Measurements from ENCODE around the gene DSCAM.

Gene DSCAM

GRCh38 chr21:40602080-40602479, 244.9 kb downstream of the DSCAM start:
- no peak for DNase-seq

DNA sequence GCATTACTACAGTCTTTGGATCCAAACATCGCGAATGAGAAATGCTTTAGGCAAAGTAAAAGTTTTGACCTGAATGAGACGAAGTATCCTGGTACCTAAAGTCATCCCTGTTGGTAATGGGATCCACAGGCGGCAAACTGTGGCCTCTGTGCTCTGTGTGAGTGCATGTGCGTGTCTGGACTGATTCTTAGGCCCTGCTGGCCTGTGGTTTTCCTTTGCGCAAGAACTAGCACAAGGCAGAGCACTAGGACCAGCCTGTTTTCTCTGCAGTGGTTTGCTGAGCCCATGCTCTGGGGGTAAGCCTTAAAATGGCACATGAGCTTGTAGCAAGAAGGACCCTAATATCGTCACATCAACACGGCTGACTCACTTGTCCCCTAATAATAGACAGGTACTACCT, 251.2 kb downstream of the DSCAM start:
- no peak for DNase-seq

- DNase-seq, result no peak
Observed at GRCh38 chr21:40587736-40588346, 259.1 kb downstream of the DSCAM start.

GRCh38 chr21:40586575-40586974, 260.4 kb downstream of the DSCAM start:
- no peak for DNase-seq

DNA sequence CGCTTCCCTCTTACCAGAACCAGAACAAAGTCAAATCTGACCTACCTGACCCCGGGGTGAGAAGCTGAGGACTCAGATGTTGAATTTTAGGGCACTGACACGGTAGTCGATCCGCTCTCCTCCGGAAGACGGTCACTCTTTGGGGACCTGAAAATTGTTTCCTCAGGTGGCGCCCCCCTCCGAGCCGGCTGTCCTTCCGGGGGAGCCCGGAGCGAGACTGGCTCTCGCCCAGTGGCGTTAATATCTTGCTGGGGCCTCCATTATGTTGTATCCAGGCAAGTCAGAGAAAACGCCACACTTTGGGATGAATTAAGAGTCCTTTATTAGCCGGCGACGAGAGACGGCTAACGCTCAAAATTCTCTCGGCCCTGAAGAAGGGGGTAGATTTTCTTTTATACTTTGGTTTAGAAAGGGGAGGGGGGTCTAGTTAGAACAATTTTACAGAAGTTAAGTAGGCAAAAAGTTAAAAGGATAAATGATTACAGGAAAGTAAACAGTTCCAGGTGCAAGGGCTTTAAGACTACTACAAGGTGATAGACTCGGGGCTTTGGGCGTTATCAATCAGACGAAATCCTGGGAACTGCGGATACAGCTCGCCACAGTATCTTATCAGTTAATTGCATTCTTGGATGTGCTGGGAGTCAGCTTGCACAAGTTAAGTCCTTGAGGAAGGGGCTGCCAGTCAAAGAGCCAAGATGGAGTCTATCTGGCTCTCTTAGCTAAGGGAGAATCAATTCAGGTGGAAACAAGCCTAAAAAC, 269.5 kb downstream of the DSCAM start:
- DNase-seq, result no peak

GRCh38 chr21:40575976-40576375, 271.0 kb downstream of the DSCAM start:
- no peak for DNase-seq

DNA sequence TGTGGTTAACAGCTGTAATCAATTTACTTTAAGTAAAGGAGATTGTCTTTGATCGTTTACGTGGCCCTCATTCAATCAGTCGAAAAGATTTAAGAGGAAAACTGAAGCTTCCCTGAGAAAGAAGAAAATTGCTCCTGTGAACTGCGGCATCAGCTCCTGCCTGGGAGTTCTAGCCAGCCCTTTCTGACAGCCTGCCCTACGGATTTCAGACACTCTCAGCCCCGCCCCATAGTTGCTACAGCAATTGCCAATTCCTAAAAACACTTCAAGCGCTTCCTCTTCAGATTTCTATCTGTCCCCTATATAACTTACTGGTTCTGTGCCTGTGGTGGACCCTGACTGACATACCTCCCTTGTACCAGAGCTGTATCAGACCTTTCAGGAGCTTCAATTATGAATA, 277.6 kb downstream of the DSCAM start:
- DNase-seq, result no peak

DNA sequence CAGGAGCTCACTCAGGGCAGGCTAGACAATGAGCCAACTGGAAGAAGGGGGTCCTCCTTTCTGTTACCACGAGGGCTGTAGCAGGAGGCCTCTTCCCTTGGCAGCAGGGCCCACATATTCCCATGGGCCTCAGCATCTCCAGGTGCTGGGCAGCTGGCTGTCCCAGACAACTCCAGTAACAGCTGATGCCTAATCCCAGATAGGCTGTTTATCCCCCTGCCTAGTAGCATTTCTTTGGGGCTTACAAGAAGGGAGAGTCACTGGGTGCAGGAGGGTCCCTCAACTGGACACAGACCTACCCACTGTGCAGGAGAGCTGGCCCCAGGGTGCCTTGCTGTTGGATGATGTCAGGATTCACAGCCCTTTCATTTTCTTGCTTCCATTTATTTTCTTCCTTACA, 278.2 kb downstream of the DSCAM start:
- DNase-seq, result no peak

GRCh38 chr21:40567501-40567900, 279.5 kb downstream of the DSCAM start:
- no peak for DNase-seq

GRCh38 chr21:40566486-40566885, 280.5 kb downstream of the DSCAM start:
- no peak for DNase-seq

DNA sequence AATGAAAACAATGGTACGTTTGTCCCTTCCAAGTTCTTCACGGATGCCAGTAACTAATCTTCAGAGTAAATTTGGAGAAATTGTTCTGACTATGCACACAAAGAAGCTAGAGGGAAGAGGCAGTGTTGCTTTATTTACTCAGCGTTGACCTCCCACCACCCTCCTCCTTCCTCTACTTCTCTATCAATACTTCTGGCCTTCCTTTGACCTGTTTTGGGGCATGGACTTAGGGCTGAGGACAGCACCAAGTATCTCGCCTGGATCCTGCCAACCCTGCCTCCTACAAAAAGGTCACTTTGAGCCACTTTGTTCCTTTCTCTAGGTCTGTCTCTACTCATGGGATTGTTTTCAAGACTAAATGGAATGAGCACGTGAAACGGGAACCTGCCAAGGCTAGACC, 282.6 kb downstream of the DSCAM start:
- no peak for DNase-seq

DNA sequence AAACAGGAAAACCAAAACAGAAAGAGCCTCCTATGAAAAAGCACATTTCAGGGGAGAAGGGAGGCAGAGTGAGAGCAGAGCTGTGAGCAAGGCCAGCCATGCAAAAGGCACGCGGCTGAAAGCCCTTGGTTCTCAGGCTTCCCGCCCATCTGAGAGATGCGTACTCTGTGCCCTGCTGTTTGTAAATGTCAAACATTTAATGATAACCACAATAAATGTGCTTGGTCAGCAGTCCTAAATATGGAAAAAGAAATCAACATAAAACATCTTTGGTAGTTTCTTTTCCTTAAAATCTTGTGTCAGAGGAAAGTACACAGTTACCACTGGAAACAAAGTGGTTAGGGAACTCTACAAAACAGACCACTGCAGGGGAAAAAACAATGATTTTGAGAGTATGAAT, 283.1 kb downstream of the DSCAM start:
- no peak for DNase-seq

GRCh38 chr21:40562242-40563002, 284.5 kb downstream of the DSCAM start:
- no peak for DNase-seq

DNA sequence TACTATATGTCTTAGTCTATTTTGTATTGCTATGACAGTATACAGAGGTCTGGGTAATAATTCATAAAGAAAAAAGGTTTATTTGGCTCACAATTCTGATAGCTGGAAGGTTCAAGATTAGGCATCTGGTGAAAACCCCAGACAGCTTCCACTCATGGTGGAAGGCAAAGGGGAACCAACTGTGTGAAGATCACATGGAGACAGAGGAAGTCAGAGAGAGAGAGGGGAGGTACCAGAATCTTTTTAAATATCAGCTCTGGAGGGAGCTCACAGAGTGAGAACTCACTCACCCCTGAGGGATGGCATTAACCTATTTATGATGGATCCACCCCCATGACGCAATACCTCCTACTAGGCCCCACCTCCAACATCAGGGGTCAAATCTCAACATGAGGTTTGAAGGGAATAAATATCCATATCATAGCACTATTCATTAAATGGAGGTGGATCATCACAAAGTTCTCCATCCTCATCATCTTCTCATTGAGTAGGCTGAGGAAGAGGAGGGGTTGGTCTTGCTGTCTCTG, 290.5 kb downstream of the DSCAM start:
- no peak for DNase-seq

DNA sequence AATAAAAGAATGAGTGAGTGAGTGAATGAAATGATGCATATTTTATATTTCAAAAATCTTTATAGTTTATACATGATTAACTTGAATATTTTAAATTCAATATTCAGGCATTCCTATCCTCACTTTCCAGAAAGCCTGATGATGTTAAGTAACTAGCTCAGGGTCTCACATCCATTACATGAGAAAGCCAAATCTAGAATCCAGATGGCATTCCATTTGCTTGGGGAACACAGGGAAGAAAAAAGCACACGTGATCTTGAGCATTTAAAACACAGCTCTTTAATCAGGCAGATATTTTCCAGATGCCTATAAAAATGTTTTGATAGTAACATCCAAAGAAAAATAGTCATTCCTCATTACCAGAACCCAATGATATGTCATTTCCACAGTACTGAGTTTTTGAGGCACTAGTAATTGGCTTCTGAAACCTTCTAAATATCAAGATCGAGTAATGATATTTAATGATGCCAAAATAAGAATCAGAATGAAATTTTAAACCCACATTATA, 291.9 kb downstream of the DSCAM start:
- DNase-seq, result no peak

- DNase-seq, result no peak
Observed at GRCh38 chr21:40553781-40554180, 293.2 kb downstream of the DSCAM start.

DNA sequence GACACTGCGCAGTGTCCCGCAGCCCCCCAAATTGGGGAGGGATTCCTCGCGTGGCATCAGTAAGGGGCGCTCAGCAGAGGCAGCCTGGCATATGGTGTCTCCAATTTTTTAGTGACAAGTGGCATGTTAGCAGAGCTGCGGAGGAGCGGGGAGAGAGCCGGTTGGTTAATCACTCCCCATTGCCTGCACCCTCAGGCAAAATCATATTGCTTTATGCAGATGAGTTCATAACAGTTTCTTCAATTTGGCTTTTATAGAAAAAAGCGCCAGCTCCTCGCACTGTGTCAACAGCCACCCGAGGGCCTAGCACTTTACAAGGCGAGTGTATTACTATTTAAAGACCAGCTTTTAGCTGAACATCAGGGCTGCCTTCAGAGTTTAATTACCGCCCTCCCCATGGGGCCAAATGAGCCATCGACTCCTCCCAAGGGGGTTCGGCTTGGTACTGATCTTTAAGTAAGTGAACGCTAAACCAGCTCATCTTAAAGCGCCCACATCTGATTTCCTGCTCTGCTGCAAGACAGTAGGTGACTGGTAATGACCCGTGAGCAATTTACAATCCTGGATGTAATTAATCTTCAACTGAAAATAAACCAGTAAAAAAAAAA, 298.9 kb downstream of the DSCAM start:
- DNase-seq, result no peak

GRCh38 chr21:40546647-40547046, 300.3 kb downstream of the DSCAM start:
- no peak for DNase-seq

DNA sequence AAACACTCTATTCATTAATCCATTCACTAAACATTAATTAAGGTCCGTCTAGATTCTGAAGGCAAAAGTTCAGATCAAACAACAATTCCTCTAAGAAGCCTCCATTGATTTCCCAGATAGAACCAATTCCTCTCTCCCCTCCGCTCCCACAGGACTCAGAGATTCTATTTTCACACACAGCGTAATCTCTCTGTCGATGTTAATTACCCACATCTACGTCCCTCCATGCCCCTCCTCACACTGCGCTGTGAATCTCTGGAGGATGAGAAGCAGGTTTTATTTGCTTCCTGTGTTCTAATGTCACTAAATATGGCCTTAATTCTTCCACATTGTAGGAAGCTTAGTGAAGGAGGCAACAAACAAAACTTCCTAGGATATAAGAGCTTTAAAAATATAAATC, 306.7 kb downstream of the DSCAM start:
- DNase-seq, result no peak

GRCh38 chr21:40534886-40535285, 312.1 kb downstream of the DSCAM start:
- no peak for DNase-seq

DNA sequence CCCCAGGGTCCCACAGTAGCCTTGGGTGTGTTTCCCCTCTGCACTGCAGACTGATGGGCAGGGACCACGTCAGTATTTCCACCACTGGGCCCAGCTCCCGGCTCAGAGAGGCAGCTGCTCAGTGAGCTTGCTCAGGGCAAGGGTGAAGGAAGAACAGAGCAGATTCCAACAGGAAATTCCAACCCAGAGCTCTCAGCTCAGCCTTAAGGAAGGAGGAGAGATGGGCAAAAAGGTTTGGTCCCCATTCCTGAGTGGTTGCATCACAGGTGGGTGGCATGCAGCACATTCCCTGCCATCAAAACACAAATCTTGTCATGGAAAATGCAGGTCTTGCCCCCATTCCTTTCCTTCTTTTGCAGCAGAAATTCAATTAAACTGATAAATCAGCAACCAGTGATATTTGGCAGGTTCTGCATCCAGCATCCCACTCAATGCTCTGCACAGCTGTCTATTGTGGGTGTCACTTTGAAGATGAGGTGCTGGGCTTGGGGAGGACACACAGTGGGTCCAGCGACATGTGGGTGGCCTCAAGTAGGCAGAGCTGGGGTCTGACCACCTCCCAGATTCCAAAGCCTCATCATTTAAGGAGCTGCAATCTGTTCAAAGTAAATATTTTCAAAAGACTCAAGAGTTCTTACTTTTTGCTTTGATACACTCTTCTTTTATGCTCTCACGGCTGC, 315.4 kb downstream of the DSCAM start:
- no peak for DNase-seq

DNA sequence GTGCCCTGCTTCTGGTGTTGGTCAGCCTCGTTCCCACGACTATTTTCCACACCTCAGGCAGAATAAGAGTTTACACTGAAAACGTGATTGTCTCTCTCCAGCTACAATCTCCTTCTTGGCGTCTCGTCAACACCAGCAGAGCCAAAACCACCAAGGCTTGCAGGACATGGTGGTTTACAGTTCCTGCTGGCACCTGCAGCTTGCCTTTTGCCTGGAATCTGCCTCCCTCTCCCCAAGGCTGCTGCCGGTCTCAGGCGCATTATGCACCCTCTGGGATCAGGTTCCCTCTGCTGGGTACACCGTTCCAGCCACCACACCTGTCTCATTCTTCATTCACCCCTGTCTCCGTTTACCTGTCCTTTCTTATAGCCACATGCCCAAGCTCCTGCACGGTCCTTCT, 315.9 kb downstream of the DSCAM start:
- DNase-seq, result no peak

- DNase-seq, result no peak
Observed at GRCh38 chr21:40517646-40518045, 329.3 kb downstream of the DSCAM start.
